Prostate gland (tissue), 2 donors: ENCODE results near the gene RAVER2. TPM values are rescaled to one million over a fixed set of nuclear protein-coding genes. Genes with fewer than 3 reads are reported as not detected.

ENCODE experiments used
- DNase-seq: peaks from one replicate; pipeline ENCODE4 v3.0.0-alpha.2; 2019; ENCODE audit warnings: low spot score
- H3K27ac ChIP-seq, 2 donors: fragments of 200-600 bp; sonication (generic); 2 replicates each; pipeline ENCODE4 v1.5.1; 2017 to 2019
- H3K27me3 ChIP-seq: fragments of 200-600 bp; sonication (generic); replicated peaks from 2 replicates; pipeline ENCODE4 v1.5.1; 2019; ENCODE audit not compliant: insufficient read depth
- H3K36me3 ChIP-seq, 2 donors: fragments of 200-600 bp; sonication (generic); 1 replicate in 1 of 2; 2 replicates in 1 of 2; pipeline versions ENCODE4 v1.5.1 to v1.8.1; 2017 to 2019
- H3K4me1 ChIP-seq: fragments of 200-600 bp; sonication (generic); replicated peaks from 2 replicates; pipeline ENCODE4 v1.5.1; 2019
- H3K4me3 ChIP-seq, 2 donors: fragments of 200-600 bp; sonication (generic); 2 replicates each; pipeline ENCODE4 v1.5.1; 2017 to 2019
- H3K9me3 ChIP-seq: fragments of 200-600 bp; sonication (generic); 2 replicates; pipeline ENCODE4 v1.5.1; 2017
- CTCF ChIP-seq, 4 experiments: fragments of 200-600 bp in 2 of 4; fragments of 450-650 bp in 2 of 4; sonication (generic) in 2 of 4; IDR thresholded peaks; 1 replicate in 3 of 4; 2 replicates in 1 of 4; pipeline ENCODE4 v1.5.1; 2016 to 2019; ENCODE audit warnings: antibody characterized with exemption in 4 of 4, mild to moderate bottlenecking in 2 of 4, moderate library complexity in 2 of 4
- POLR2A ChIP-seq: fragments of 450-650 bp; IDR thresholded peaks from one replicate; pipeline ENCODE4 v1.6.1; 2016; ENCODE audit warnings: antibody characterized with exemption, mild to moderate bottlenecking
- POLR2AphosphoS5 ChIP-seq: sonication (generic); formaldehyde crosslinking; IDR thresholded peaks from one replicate; pipeline ENCODE4 v1.6.1; 2017; ENCODE audit warnings: antibody characterized with exemption
- WGBS: methylation state at CpG from one replicate; pipeline ENCODE4 v1.1.5; 2018; 5-methylcytosine and 5-hydroxymethylcytosine counted together
- intact Hi-C: fragments of 100-400 bp; cut with DNase I; formaldehyde crosslinking; loops from one replicate; pipeline ENCODE4 v1.14.2; 2022
- total RNA-seq, 2 donors: library from RNA; depleted of rRNA; stranded (reverse); fragments of >200 nt; gene quantifications; one replicate each; pipeline ENCODE4 v1.1.0, GENCODE V29; 2016

The RAVER2 gene
- total RNA-seq, 2 donors from 2014 or later: 11.8 to 18.3 TPM

- no peak overlapping the region for H3K4me3 ChIP-seq
- H3K9me3 ChIP-seq: no peaks in the 10 kb centered on the region
- intact Hi-C loops: no loop called here
- WGBS: 98% methylated on average over 9 of the region's 9 CpGs
- no peaks in the 10 kb centered on the region for H3K36me3 ChIP-seq
- H3K27me3 ChIP-seq: no peaks in the 10 kb centered on the region
- no peaks in the 10 kb centered on the region for H3K4me1 ChIP-seq
- no peak for DNase-seq
- TF ChIP-seq POLR2A (no peak), POLR2AphosphoS5 (no peak), CTCF (IDR thresholded peaks at IDR 0.05) (no peak)
- no peak overlapping the region for H3K27ac ChIP-seq
Measured at GRCh38 chr1:64843675-64844074, 98.8 kb downstream of the RAVER2 start.

GRCh38 chr1:64844175-64844574, 99.3 kb downstream of the RAVER2 start:
- WGBS: 93% methylated on average over 7 of the region's 7 CpGs
- H3K36me3 ChIP-seq: no peaks in the 10 kb centered on the region
- H3K4me1 ChIP-seq: no peaks in the 10 kb centered on the region
- TF ChIP-seq CTCF (IDR thresholded peaks at IDR 0.05): no peak
- TF ChIP-seq POLR2AphosphoS5: no peak
- no peak for TF ChIP-seq POLR2A
- no peaks in the 10 kb centered on the region for H3K9me3 ChIP-seq
- intact Hi-C loops: no loop called here
- H3K27ac ChIP-seq: no peak overlapping the region
- H3K27me3 ChIP-seq: no peaks in the 10 kb centered on the region
- no peak overlapping the region for H3K4me3 ChIP-seq
- DNase-seq: no peak

- TF ChIP-seq POLR2A (no peak), CTCF (IDR thresholded peaks at IDR 0.05) (no peak), POLR2AphosphoS5 (no peak)
- Histone ChIP-seq H3K4me1 (no peaks in the 10 kb centered on the region), H3K27ac (no peak overlapping the region), H3K27me3 (no peaks in the 10 kb centered on the region), H3K4me3 (no peak overlapping the region), H3K9me3 (no peaks in the 10 kb centered on the region), H3K36me3 (no peaks in the 10 kb centered on the region)
- DNase-seq: no peak
- intact Hi-C loops: no loop called here
- WGBS: 91% methylated on average over 7 of the region's 7 CpGs
Measured at GRCh38 chr1:64844609-64845008, 99.7 kb downstream of the RAVER2 start.

- no peaks in the 10 kb centered on the region for H3K27me3 ChIP-seq
- H3K9me3 ChIP-seq: no peaks in the 10 kb centered on the region
- TF ChIP-seq POLR2A: no peak
- TF ChIP-seq POLR2AphosphoS5: no peak
- TF ChIP-seq CTCF (IDR thresholded peaks at IDR 0.05): no peak
- intact Hi-C loops: no loop called here
- no peak overlapping the region for H3K27ac ChIP-seq
- no peak for DNase-seq
- 95% methylated on average over 13 of the region's 13 CpGs for WGBS
- no peaks in the 10 kb centered on the region for H3K36me3 ChIP-seq
- H3K4me3 ChIP-seq: no peak overlapping the region
- no peaks in the 10 kb centered on the region for H3K4me1 ChIP-seq
Measured at GRCh38 chr1:64845831-64846425, 101.1 kb downstream of the RAVER2 start.

GRCh38 chr1:64846573-64847430, 101.9 kb downstream of the RAVER2 start:
- no peak for DNase-seq
- Histone ChIP-seq H3K27ac (no peak overlapping the region), H3K9me3 (no peaks in the 10 kb centered on the region), H3K36me3 (no peaks in the 10 kb centered on the region), H3K4me3 (no peak overlapping the region), H3K4me1 (no peaks in the 10 kb centered on the region), H3K27me3 (no peaks in the 10 kb centered on the region)
- TF ChIP-seq POLR2AphosphoS5 (no peak), CTCF (IDR thresholded peaks at IDR 0.05) (no peak), POLR2A (no peak)
- intact Hi-C loops: no loop called here
- 87% methylated on average over 10 of the region's 10 CpGs for WGBS
